OCI-LY7 (cell line): Measurements from ENCODE around the gene WNT10A.

Experiments
- EZH2phosphoT487 ChIP-seq: fragments of 200-600 bp; sonication (generic); IDR thresholded peaks from 2 replicates; pipeline ENCODE4 v1.6.1; 2018; ENCODE audit warnings: low read depth, borderline replicate concordance, mild to moderate bottlenecking, mixed run types, antibody characterized with exemption, low read length, moderate library complexity, mixed read lengths
- TF ChIP-seq, protein P1 (sequence below): fragments of 200-600 bp; sonication (generic); conservative IDR thresholded peaks from 2 replicates; pipeline ENCODE4 v1.5.1; 2014; ENCODE audit warnings: mild to moderate bottlenecking, antibody characterized with exemption, low read length, moderate library complexity, mixed read lengths

DNA sequence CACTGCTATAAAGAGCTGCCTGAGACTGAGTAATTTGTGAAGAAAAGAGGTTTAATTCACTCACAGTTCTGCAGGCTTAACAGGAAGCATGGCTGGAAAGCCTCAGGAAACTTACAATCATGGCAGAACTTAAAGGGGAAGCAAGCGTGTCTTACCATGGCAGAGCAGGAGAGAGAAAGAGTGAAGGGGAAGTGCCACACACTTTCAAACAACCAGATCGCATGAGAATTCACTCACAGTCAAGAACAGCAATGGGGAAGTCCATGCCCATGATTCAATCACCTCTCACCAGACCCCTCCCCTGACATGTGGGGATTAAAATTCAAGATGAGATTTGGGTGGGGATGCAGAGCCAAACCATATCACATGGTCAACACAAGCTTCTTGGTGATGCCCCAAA lies 44.1 kb downstream of the WNT10A start:
- TF ChIP-seq, protein P1, sequence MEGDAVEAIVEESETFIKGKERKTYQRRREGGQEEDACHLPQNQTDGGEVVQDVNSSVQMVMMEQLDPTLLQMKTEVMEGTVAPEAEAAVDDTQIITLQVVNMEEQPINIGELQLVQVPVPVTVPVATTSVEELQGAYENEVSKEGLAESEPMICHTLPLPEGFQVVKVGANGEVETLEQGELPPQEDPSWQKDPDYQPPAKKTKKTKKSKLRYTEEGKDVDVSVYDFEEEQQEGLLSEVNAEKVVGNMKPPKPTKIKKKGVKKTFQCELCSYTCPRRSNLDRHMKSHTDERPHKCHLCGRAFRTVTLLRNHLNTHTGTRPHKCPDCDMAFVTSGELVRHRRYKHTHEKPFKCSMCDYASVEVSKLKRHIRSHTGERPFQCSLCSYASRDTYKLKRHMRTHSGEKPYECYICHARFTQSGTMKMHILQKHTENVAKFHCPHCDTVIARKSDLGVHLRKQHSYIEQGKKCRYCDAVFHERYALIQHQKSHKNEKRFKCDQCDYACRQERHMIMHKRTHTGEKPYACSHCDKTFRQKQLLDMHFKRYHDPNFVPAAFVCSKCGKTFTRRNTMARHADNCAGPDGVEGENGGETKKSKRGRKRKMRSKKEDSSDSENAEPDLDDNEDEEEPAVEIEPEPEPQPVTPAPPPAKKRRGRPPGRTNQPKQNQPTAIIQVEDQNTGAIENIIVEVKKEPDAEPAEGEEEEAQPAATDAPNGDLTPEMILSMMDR: no peak
- no peak for TF ChIP-seq EZH2phosphoT487
